Measurements from ENCODE around the gene GJB2.

GRCh38 chr13:20142927-20143480, 49.7 kb downstream of the GJB2 start:
- TF ChIP-seq CHD1 (IDR thresholded peaks at IDR 0.05; ENCODE audit: low read depth, low read length) (no peak), USF2 (IDR thresholded peaks at IDR 0.05; ENCODE audit: low read length) (no peak)
